GM18867 (cell line): ENCODE measurements around the gene OPHN1.

Source experiments
- ATAC-seq: cut with Tn5 transposase; IDR thresholded peaks from one replicate; pipeline ENCODE4 v1.9.1; 2021; ENCODE audit warnings: mild to moderate bottlenecking, moderate library complexity; ENCODE audit not compliant: unreplicated experiment

Gene OPHN1, protein sequence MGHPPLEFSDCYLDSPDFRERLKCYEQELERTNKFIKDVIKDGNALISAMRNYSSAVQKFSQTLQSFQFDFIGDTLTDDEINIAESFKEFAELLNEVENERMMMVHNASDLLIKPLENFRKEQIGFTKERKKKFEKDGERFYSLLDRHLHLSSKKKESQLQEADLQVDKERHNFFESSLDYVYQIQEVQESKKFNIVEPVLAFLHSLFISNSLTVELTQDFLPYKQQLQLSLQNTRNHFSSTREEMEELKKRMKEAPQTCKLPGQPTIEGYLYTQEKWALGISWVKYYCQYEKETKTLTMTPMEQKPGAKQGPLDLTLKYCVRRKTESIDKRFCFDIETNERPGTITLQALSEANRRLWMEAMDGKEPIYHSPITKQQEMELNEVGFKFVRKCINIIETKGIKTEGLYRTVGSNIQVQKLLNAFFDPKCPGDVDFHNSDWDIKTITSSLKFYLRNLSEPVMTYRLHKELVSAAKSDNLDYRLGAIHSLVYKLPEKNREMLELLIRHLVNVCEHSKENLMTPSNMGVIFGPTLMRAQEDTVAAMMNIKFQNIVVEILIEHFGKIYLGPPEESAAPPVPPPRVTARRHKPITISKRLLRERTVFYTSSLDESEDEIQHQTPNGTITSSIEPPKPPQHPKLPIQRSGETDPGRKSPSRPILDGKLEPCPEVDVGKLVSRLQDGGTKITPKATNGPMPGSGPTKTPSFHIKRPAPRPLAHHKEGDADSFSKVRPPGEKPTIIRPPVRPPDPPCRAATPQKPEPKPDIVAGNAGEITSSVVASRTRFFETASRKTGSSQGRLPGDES

DNA sequence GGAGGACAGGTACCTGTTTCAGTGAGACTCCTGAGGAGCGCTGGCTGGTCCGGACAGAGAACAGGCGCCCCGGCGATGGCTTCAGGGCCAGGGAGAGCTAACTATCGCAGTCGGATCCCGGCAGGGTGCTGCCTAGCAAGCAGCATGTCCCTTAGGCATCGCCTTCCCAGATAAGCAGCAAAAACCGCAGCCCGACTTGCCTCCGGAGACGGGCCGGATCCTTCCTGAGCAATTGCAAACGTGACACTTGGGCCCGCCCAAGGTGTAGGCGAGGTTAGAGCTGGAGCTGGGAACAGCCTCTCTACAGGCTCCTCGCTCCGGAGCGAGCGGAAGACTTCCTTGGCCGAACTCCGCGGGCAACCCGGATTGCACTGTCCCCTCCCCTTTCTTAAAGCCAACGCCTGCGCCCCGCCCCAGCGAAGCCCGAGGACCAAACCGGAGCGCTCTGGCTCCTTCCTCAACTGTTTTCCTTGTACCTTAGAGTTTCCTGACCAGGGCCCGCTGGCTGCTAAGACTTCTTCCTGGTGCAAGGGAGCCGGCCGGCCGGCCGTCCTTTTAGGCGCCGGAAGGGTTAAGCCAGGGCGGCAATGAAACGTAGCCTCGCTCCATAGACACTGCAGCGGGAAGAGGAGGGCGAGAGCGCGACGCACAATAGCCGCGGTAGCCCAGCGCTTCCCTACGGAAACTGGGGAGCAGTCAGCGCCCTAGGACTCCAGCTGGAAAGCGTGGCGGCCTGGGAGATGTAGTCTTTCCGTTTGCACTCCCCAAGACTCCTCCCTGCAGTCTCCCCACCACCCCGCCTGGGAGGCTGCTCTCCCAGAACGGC lies at the start of gene OPHN1:
Gene OPHN1, minus strand, starts transcription at position 341 of the 826 bp plus-strand sequence. CDS start 475 bp downstream, outside the sequence.
- no peak for ATAC-seq

DNA sequence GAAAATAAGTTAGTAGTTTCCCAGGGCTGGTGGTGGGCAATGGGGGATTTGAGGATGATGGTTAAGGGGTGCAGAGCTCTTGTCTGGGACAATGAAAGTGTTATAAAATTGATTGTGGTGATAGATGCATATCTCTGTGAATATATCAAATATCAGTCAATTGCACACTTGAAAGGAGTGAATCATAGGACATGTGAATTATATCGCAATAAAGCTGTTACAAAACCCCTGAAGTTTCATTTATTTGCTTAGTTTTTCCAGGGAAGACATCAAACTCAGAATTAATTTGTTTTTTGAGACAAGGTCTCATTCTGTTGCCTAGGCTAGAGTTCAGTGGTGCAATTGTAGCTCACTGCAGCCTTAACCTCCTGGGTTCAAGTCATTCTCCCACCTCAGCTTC lies 47.7 kb upstream of the OPHN1 start:
- ATAC-seq, result no peak

DNA sequence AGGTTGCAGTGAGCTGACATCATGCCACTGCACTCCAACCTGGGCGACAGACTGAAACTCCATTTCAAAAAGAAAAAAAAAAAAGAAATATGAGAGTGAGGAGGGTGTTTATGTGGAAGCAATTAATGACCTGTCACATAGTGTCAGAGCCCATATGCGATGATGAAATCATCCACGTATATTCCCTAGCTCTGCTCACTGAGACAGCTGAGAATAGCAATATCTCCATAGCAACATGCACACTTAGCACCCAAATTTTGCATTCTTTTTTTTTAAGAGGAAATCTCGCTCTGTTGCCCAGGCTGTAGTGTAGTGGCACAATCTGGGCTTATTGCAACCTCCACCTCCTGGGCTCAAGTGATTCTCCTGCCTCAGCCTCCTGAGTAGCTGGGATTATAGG lies 31.5 kb upstream of the OPHN1 start:
- ATAC-seq, result no peak

GRCh38 chrX:68463880-68464279 lies 30.6 kb upstream of the OPHN1 start:
- no peak for ATAC-seq

- peak; percentile 81 for ATAC-seq
Measured at GRCh38 chrX:68462653-68463052, 29.4 kb upstream of the OPHN1 start.

DNA sequence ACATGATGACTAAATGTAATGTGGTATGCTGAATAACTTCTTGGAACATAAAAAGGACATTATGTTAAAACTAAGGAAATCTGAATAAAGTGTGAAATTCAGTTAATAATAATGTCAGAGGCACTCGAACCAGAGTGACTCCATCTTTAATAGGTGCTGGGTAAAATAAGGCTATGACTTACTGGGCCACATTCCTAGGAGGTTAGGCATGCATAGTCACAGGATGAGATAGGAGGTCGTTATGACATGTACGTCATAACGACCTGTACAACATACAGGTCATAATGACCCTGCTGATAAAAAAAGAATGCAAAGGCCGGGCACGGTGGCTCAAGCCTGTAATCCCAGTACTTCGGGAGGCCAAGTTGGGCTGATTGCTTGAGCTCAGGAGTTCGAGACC lies 28.9 kb upstream of the OPHN1 start:
- no peak for ATAC-seq

- ATAC-seq, result no peak
Measured at GRCh38 chrX:68461576-68461975, 28.3 kb upstream of the OPHN1 start.

DNA sequence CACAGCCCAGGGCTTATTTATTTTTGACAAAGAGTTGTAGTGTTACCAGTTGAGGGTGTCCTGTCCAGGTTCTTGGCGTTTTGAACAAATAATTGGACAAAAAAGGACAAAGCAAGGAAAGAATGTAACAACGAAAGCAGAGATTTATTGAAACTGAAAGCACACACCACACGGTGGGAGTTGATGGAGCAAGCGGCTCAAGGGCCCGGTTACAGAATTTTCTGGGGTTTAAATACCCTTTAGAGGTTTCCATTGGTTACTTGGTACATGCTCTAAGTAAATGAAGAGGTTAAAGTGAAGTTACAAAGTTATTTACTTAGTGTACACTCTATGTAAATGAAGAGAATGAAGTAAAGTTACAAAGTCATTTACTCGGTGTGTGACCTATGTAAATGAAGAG lies 27.8 kb upstream of the OPHN1 start:
- no peak for ATAC-seq

DNA sequence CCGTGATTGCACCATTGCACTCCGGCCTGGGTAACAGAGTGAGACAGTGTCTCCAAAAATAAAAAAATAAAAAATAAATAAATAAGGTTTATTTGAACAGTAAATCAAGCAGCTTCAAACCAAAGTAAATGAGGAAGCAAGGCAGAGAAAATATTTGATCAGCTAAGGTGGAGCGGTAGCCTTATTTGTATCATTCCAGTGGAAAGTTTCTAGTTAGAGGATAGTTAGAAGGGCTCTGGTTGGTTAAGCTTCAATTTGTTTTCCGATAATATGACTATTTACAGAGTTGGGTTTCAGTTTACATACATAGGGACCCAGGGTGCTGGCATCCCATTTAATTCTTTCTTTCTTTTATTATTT lies 21.8 kb upstream of the OPHN1 start:
- no peak for ATAC-seq

DNA sequence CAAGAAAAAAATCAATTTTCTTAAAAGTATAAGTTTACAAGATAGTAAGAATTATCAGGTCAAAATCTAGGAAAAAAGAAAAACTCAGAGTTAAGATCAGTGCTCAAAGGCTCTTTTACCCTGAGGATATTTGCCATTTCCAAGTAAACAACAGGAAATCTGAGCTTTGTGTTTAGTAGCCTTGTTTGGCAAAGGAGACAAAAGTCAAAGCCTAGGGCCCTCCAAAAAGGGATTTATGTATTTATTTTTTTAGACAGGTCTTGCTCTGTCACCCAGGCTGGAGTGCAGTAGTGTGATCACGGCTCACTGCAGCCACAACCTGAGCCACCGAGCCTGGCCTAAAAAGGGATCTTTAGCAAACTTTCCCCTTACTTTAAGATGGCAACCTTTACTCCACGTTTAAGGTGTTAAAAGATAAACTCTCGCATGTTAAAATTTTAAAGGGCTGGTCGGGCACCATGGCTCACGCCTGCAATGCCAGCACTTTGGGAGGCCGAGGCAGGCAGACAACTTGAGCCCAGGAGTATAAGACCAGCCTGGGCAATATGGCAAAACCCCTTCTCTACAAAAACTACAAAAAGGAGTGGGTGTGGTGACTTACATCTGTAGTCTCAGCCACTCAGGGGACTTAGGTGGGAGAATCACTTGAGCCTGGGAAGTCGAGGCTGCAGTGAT lies 21.3 kb upstream of the OPHN1 start:
- ATAC-seq, result no peak

DNA sequence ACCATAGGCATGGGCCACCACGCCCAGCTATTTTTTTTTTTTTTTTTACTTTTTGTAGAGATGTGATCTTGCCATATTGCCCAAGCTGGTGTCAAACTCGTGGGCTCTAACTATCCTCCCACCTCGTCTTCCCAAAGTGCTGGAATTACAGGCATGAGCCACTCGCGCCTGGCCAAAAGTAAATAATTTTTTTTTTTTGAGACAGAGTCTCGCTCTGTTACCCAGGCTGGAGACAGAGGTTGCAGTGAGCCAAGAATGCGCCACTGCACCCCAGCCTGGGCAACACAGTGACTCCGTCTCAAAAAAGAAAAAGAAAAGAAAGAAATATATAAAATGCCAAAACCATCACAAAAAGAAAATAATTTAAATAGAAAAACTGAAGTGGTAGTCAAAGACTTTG lies 18.4 kb upstream of the OPHN1 start:
- ATAC-seq, result no peak

DNA sequence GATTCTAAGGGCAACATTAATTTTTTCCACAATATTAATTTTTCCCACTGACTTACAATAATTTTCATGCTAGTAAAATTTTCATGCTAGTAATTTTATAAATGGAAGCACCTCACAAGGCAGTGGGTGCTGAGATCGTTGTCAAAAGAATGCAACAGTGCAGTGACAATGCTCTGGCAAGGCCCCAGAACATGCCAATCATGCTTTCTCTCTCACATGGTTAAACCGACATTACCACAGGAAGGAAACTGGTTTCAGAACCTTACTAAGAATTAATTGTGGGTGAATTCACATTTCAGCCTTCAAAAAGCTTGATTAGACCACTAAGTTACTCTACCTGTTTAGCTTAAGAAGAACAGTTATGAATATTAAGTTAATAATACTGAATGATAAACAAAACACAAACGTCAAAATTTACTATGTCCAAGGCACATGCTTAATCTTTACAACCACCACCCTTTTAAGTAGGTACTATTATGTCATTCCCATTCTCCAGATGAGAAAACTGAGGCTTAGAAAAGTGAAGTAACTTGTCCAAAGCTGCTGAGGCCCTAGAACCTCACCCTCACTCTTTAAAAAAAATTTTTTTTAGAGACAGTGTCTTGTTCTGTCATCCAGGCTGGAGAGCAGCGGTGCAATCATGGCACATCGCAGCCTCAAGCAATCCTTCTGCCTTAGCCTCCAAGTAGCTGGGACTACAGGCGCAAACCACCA lies 10.0 kb upstream of the OPHN1 start:
- peak; percentile 86 for ATAC-seq

DNA sequence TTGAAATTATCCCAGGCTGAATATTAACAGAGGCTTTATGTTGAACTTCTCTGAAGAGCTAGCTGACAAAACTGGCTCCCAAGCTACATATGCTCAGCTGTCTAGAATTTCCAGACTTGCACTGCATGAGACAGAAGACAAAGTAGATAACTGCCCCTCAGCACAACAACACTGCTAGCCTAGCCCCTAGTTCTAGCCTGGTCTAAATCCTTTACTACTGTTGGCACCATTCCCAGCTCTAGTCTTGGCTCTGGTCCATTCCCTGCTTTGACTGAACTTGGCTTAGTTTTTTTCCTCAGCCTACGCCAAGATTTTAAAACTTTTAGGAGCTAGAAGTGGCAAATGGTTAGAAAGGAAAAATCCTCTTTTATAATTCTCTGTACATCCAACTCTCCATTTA lies 7.6 kb upstream of the OPHN1 start:
- no peak for ATAC-seq

DNA sequence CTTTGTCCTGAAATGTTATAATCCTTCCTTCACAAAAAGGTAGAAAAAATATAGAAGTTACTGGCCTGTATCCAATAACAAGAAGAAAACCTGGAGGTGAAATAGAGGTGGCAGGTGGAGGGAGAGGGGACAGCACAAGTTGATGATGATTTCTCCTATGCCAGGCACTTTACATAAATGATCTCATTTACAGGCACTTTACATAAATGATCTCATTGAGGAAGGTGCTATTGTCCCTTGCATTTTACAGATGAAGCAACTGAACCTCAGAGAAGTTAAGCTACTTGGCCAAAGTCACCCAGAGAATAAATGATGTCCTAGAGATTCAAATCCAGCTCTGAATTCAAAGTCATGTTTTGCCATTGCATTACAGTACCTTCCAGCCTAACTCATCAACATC lies 7.1 kb upstream of the OPHN1 start:
- ATAC-seq, result no peak

DNA sequence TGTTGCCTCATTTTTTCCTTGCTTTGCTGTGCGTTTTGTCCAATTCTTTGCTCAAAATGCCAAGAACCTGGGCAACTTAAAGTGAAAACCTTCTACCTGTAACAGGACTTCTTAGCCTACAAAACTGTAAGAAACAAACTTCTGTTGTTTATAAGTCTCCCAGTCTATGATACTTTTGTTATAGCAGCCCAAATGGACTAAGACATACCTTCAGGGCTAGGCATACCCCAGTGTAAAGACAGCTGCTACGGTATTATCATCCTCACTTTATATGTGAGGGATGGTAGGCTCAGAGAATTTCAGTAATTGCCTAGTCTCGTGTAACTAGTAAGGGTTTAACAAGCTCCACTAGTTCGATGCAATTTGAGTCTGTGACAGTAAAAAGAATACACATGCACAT lies 6.0 kb upstream of the OPHN1 start:
- ATAC-seq, result no peak

DNA sequence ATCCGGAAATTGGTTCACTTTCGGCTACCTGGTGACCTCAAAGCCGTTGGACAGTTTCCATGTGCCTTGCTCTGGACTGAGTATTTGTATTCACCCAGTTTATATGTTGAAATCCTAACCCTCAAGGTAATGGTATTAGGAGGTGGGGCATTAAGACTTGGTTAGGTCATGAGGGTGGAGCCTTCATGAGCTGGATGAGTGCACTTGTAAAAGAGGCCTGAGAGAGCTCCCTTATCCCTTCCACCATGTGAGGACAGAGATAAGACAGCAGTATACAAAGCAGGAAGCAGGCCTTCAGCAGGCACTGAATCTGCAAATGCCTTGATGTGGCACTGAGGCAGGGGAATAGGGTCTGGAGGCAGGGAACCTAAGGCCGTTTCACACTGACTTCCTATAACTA lies 5.3 kb upstream of the OPHN1 start:
- ATAC-seq, result no peak

GRCh38 chrX:68433981-68434299 lies 645 bp upstream of the OPHN1 start:
- ATAC-seq, result no peak

- ATAC-seq, result no peak
Measured at GRCh38 chrX:68432648-68433047, 647 bp downstream of the OPHN1 start.

- no peak for ATAC-seq
Measured at GRCh38 chrX:68431836-68432235, 1.5 kb downstream of the OPHN1 start.

DNA sequence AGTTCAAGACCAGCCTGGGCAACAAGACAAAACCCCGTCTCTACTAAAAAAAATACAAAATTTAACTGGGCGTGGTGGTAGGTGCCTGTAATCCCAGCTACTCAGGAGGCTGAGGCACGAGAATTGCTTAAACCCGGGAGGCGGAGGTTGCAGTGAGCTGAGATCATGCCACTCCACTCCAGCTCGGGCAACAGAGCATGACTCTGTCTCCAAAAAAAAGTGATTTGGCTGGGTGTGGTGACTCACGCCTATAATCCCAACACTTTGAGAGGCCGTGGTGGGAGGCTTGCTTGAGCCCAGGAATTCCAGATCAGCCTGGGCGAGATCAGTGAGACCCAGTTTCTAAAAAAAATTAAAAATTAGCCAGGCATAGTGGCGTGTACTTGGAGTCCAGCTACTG lies 4.1 kb downstream of the OPHN1 start:
- no peak for ATAC-seq
